HG02981 (cell line): ENCODE data around the gene CREB5.
"Not testable (repeated sequence)": the region's sequence is repeated elsewhere in the genome, so short reads cannot be mapped to it uniquely, and the experiment has no call there.

Source experiments
- ATAC-seq: cut with Tn5 transposase; IDR thresholded peaks from one replicate; pipeline ENCODE4 v1.9.1; 2021; ENCODE audit warnings: mild to moderate bottlenecking, moderate library complexity; ENCODE audit not compliant: unreplicated experiment

Gene CREB5

DNA sequence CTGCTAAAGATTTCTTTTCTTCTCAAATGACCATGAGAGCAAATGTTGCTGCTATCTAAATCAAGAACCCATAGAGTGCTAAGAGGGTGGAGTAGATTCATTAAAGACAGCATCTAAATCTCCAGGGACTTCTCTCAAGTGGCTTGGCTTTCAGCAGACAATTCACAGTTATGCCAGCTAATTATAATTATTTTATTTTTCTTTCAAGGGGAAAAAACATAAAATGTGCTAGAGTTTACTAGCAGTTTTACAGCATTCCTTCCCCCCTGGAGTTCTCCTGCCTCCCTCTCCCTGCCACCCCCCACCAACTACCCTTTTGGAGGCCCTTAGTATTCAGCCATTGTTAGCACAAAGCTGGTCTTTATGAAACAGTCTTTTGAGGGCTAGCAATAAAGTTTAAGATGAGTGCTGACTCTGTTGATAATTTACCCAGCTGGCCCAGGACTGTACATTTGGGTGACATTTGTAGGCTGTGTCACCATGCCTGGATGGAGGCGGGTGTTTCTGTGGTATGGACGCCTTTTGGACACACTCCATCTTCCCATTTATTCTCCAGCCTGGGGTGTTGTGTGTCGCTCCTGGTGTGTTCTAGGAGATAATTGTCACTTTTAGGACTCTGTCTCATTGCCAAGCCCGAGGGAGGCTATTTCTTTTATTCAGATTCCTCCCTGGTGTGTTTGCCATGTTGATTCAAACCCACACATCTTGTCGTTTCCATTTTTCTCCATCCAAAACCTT is 160.2 kb downstream of the CREB5 start:
- ATAC-seq: no peak

- ATAC-seq: no peak
These were observed 160.8 kb downstream of the CREB5 start for GRCh38 chr7:28573059-28573553.

DNA sequence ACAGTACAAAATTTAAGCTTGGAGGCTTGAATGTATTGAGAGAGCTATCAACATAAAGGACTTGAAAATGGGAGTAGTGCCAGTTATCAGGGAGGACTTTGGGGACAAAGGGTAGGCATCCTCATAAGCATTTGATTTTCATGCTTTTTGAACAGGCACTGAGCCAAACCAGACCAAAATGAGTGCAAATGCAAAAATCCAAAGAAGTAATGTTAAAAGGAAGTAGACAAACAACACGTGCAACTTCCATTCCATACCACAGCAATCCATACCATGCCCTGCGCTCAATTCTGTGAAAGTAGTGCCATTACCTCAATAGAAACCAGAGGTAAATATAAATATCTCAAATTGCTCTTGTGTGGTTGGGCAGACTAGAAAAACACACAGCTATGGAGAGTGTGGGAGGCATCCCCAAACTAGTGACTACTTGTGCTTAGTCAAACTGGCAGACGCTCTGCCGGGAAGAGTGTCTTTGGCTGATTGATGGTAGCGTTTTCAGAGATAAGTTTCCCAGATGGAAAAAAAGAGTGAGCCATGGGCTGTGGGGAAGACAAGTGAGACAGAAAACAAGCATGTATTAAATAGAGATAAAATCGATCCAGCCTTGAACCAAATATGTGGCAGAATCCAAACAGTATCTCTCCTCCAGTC is 161.5 kb downstream of the CREB5 start:
- no peak for ATAC-seq

DNA sequence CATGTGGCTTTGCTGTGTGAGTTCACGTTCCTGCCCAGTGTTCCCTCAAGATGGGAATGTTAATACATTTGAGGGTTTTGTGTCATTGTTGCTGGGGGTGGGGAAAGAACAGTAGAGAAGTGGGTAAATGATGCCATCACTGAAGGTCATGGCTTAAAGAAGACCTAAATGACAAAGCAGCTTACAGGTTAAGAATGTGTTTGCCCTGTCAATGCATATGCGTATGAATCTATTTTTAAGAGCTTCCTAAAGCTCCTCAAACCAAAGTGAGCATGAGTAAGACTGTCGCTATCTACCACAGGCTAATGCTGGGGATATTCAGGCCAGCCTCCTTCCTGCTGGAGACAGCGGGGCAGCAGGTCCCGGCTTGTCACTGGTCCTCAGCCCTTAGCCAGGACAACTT is 162.9 kb downstream of the CREB5 start:
- no peak for ATAC-seq

- no peak for ATAC-seq
These were observed 164.3 kb downstream of the CREB5 start for GRCh38 chr7:28576656-28577055.

DNA sequence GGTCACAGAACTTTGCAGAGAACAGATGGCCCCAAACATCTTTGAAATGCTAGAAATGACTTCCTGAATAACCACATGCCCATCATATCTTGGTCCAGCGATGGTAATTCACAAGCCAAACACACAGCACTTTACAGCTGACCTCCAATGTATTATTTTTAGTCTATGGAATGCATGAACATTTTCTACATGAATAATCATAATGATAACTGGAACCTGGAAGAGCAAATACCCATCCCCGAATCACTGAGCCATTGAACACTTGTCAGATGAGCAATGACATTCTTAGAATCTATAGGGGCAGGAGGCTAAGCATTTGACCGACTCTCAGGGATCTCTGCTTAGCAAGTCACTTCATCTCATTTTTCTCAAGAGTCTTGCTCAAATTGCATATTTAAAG is 167.3 kb downstream of the CREB5 start:
- no peak for ATAC-seq

DNA sequence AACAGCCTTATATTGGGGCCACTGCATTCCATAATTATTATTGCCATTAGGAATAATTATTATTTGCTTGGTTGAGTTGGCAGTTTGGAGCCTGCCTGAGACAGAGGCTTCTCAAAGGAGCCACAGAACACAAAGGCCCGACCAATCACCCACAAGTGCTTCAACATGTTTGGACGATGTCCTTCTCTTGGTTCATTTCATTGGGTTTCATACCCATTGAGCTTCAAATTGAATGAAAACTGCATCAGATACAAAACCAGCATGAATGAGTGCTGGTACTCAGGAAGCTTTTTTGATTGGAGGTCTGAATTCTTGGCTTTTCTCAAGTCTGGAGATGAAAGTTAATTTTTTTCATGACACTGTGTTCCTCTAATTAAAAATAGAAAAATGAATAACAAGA is 168.3 kb downstream of the CREB5 start:
- ATAC-seq: no peak

GRCh38 chr7:28581351-28581750 is 169.0 kb downstream of the CREB5 start:
- ATAC-seq: no peak

- ATAC-seq: no peak
These were observed 169.9 kb downstream of the CREB5 start for GRCh38 chr7:28582226-28582625.

- no peak for ATAC-seq
These were observed 171.9 kb downstream of the CREB5 start for GRCh38 chr7:28584235-28584634.

DNA sequence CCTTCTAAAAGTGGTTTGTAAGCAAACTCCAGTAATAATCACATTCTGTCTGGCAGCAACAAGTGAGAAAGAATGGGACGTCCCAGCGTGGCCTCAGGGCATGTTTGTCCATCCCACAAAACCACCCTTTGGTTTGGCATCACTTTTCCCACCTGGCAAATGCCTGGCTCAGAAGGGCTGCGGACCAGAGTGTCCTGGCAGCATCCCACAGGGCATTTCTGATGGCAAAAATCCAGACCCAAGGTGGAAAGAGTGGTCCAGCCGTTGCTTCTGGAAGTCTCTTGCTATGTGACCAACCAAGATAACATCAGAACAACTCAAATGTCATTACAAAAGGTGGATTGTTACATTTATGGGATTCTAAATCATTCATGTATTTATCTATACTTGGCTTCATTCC is 174.4 kb downstream of the CREB5 start:
- no peak for ATAC-seq

DNA sequence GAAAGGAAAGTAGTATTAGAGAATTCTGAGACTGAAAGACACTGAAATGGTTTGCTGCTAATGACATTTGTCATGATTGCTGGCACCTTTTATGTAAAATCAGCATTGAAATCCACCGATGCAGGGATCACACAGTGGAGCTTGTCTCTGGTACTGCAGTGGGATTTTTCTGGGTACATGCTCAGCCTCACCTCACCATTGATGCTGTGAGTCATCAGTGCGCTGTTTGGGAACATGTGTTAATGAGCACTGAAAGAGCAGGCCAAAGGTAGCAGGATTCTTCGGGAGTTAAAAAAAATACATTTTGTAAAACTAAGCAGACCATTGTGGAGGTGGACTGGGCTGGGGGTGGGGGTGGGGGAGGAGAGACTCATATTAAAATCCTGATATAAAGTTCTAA is 174.9 kb downstream of the CREB5 start:
- ATAC-seq: no peak

GRCh38 chr7:28588602-28589001 is 176.3 kb downstream of the CREB5 start:
- no peak for ATAC-seq

DNA sequence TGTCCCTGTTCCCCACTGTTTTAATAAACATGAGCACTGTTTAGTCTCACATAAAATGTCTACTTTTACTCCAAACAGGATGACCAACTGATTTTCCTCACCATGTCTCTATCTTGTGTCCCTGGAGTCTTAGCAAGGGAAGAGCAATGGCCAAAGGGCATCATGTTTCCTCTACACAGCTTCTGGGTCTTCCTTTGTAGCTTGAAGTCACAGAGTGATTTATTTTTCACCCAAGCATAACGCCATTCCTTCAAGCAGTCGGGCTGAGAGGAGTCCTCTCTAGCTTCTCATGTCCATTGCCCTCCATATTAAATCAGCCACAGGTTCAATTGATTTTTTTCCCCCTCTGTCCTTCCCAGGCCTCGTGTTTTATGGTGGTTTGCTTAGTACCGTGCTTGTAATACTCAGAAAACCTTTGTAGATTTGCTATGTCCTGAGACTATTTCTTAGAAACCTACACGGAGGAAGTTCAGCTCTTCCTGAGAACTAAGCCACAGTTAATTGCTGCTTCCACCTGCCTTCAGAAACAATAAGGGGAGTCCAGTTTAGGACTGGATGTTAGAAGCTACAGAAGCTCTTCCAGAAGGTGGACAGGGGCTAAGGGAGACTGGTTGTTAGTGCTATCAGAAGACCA is 178.8 kb downstream of the CREB5 start:
- no peak for ATAC-seq

DNA sequence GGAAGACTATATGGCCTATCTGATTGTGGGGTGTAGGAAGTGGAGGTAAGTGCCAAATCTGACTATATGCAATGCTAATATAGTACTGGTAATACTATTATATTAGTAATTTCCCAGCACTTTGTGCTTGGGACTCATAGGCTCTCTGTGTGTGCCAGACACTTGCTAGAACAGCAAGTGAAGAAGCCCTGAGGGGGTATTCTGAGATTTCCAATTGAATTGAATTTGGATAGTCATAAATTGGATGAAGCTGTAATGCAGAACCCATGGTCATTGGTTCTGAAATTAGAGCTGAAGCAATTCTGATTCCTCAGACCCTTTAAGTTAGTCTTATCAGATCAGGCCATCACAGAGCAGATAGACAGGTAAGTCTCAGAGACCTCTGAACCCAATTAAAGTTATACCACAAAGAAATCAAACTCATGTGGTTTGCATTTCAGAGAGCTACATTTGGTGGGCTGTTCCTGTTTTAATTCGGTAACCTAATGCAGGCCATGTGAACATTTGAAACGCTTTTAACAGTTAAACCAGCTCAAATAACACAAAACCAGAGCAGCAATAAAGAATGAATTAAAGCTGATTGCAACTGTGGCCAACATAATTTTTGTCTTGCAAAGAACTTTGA is 179.5 kb downstream of the CREB5 start:
- ATAC-seq: no peak

- no peak for ATAC-seq
These were observed 180.5 kb downstream of the CREB5 start for GRCh38 chr7:28592861-28593260.

- no peak for ATAC-seq
These were observed 182.8 kb downstream of the CREB5 start for GRCh38 chr7:28595076-28595475.

DNA sequence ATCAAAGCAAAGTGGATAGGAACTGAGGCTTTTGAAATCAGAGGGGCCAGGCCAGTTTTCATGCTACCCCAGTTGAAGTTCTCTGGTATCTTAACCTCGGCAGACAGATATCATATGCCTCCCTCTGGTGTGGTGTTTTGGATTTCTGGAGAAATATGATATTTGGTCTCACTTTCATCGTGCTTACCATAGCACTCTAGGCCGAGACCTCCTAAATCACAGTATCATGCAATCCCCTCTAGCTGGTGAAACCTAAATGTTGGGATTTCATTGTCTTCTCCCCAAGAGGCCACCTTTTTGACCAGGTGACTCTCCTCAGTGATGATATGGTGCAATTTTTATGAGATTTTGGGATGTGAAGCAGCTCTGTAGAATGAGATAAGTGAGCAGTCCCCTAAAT is 183.5 kb downstream of the CREB5 start:
- no peak for ATAC-seq

DNA sequence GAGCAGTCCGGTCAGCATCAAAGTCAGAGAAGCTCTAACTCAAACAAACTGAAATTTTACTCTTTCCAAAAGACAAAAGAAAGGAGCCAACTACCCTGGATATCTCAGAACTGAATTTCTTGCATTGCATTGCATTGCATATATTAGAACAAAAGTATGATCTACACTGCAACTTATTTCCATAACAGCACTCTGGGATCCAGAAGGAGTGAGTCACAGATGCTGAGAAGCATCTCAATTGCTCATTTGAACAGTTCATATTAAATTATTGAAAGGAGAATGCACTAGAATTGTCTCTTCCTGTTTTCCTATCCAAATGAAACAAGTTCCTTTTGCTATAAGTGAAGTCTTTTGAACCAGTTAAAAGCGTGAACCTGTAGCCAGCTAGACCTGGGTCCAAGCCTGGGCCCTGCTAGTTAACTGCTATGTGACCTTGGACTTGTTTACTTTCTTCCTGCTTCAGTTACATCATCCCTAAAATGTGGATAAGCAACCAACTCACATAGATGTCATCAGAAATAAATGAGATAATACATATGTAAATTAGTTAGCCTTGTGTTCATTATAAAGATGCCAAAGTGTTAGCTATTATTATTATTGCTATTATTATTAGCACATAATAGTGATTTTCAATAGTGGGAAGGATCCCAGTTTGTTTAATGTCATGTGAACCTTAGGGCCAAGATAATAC is 184.1 kb downstream of the CREB5 start:
- ATAC-seq: no peak

- no peak for ATAC-seq
These were observed 185.0 kb downstream of the CREB5 start for GRCh38 chr7:28597284-28597683.

- ATAC-seq: not testable (repeated sequence)
These were observed 185.7 kb downstream of the CREB5 start for GRCh38 chr7:28598037-28598436.
